Bronchial epithelial cell (primary cell): ENCODE data around the gene TAAR6. TPM values are rescaled to one million over a fixed set of nuclear protein-coding genes. Genes with fewer than 3 reads are reported as not detected.
A peak's percentile ranks its signal among the peaks of the same experiment; 100 is the strongest.

Source experiments
- DNase-seq: peaks from one replicate; pipeline ENCODE4 v3.0.0-alpha.2; 2010; ENCODE audit warnings: low read depth
- FAIRE-seq: peaks from 2 replicates; lab custom pipeline; 2011; peaks lifted over from hg19 to GRCh38; lab: Jason Lieb, UNC
- H3K27me3 ChIP-seq: 2 replicates; pipeline ENCODE4 v1.5.1; 2011; ENCODE audit warnings: low read length; ENCODE audit not compliant: control insufficient read depth, insufficient read depth
- H3K36me3 ChIP-seq: 2 replicates; pipeline ENCODE4 v1.5.1; 2011; ENCODE audit warnings: low read length; ENCODE audit not compliant: control insufficient read depth, insufficient read depth
- H3K4me3 ChIP-seq: 2 replicates; pipeline ENCODE4 v1.5.1; 2011; ENCODE audit warnings: mild to moderate bottlenecking, low read depth, low read length, control low read depth
- total RNA-seq: library from RNA; depleted of rRNA; stranded (reverse); fragments of >200 nt; gene quantifications from 2 replicates; pipeline ENCODE4 v1.2.1, GENCODE V29; 2014
- TF ChIP-seq, protein P1 (sequence below): IDR thresholded peaks from 2 replicates; pipeline ENCODE4 v1.5.1; 2011; ENCODE audit warnings: mild to moderate bottlenecking, moderate library complexity, low read length, control low read depth, inconsistent platforms; ENCODE audit not compliant: insufficient read depth, severe bottlenecking

TAAR6 gene
- total RNA-seq, 1 donor from 2014 or later: not detected

DNA sequence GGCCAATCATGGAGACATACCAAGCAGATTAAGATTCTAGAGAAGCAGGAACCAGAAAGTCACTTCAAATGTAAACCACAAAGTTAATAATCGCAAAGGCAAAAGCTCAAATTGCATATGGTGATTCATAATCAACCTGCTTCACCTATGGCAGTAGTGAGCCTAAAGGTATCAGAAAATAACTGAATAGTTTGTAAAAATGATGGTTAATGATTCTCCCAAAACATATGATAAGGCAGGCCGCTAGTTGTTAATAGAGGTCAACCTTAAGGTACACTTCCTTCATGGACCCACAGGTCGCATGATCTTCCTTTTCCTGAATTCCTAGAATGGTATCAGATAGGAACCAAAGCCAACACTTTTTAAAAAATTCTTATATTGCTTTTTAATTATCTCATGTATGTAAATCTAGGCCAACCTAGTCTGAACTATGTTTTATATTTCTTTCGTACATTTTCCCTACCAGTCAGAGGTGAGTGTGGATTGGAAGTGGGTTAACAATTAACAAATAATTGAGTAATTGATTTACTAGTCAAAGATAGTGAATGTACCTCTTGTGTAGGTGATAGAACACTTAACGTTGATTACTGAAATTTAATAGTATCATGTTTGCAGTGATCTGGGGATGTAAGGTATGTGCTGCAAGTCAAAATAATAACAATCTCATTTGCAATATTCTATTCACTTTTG lies 37.6 kb downstream of the TAAR6 start:
- no peaks in the 10 kb centered on the region for H3K27me3 ChIP-seq
- no peaks in the 10 kb centered on the region for H3K36me3 ChIP-seq
- TF ChIP-seq, protein P1, sequence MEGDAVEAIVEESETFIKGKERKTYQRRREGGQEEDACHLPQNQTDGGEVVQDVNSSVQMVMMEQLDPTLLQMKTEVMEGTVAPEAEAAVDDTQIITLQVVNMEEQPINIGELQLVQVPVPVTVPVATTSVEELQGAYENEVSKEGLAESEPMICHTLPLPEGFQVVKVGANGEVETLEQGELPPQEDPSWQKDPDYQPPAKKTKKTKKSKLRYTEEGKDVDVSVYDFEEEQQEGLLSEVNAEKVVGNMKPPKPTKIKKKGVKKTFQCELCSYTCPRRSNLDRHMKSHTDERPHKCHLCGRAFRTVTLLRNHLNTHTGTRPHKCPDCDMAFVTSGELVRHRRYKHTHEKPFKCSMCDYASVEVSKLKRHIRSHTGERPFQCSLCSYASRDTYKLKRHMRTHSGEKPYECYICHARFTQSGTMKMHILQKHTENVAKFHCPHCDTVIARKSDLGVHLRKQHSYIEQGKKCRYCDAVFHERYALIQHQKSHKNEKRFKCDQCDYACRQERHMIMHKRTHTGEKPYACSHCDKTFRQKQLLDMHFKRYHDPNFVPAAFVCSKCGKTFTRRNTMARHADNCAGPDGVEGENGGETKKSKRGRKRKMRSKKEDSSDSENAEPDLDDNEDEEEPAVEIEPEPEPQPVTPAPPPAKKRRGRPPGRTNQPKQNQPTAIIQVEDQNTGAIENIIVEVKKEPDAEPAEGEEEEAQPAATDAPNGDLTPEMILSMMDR: no peak
- DNase-seq (peak; percentile 7), FAIRE-seq (no peak)
- H3K4me3 ChIP-seq: no peak overlapping the region

DNA sequence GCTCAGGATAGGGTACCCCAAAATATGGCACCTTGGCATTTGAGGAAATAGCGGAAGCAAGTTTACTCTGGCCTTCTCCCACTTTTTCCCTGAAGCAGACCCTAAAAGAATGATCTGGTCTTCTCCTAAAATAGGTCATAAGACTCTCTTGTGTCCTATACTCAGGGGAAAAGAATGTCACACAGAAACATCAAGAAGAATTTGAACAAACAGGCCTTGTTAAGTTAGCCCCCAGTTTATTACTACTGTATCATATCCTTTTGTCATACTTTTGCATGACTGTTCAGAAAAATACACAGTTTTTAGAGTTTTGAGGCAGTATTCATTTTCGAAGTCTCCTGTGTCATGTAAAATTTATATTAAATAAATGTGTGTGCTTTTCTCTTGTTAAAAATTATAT lies 41.5 kb downstream of the TAAR6 start:
- Histone ChIP-seq H3K27me3 (no peaks in the 10 kb centered on the region), H3K36me3 (no peaks in the 10 kb centered on the region), H3K4me3 (no peak overlapping the region)
- DNase-seq (no peak), FAIRE-seq (no peak)
- TF ChIP-seq, protein P1: no peak

DNA sequence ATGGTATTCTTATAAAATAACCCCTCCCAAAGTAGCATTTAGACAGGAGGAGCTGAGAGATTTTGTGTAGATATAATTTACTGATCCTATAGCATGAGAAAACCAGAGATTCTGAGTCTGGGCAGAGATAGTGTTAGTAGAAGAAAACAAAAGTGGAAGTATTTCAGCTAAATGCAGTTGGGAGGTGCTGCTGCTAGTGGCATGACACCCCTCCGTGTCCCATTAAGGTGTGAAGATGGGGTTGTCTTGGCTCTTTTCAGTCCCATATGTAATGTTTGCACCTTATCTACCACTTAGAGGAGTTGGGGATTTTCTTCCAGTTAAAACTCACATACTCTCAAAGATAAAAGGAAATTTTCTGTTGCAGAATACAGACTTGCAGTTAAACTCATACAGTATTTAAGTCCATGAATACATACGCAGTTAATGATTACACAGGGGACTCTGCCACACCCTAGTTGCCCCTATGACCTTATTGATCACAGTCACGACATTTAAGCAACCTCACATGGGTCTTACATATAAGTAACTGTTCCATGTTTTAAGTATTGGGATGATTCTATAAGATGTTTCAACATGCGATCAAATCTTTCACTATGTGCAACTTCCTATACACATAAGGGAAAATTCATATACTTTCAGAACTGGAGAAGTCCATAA lies 42.5 kb downstream of the TAAR6 start:
- DNase-seq (no peak), FAIRE-seq (no peak)
- no peaks in the 10 kb centered on the region for H3K27me3 ChIP-seq
- no peaks in the 10 kb centered on the region for H3K36me3 ChIP-seq
- H3K4me3 ChIP-seq: no peak overlapping the region
- TF ChIP-seq, protein P1: no peak

DNA sequence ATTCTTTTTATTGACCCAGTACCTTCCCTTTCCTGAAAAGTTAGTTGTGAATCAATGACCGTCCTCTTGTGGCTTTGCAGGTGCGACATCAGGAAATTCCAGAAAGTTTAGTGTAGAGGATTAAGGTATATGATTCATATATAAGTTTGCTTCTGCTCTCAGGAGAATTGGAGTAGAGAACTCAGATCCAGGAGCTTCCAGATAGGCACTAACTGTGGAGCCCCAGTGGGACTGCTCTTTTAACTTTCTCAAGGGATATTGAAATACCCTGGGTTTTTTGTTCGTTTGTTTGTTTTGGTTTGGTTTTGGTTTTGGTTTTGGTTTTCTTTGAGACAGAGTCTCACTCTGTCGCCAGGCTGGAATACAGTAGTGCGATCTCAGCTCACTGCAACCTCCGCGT lies 44.4 kb downstream of the TAAR6 start:
- Histone ChIP-seq H3K36me3 (no peaks in the 10 kb centered on the region), H3K27me3 (no peaks in the 10 kb centered on the region), H3K4me3 (no peak overlapping the region)
- TF ChIP-seq, protein P1: no peak
- DNase-seq: peak; percentile 90
- FAIRE-seq: no peak

DNA sequence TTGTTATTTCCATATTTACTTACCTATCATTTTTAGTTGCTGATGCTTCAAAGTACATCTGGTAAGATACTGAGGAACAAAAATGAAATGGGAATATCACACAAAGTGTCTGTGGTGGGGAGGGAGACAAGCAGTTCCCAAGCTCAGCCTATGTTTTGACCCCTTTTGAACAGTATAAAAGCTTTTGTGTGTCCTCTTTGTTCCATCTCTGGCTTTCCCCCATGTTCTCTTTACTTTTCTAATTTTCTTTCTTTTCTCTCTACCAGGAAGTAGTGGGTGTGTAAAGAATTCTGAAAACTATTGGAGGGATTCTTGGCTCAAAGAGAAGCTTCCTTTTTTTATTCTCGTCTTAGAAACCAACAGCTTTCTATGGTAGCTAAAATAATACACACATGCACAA lies 46.6 kb downstream of the TAAR6 start:
- FAIRE-seq: no peak
- no peaks in the 10 kb centered on the region for H3K36me3 ChIP-seq
- H3K4me3 ChIP-seq: no peak overlapping the region
- TF ChIP-seq, protein P1: no peak
- DNase-seq: no peak
- H3K27me3 ChIP-seq: no peaks in the 10 kb centered on the region

Other genes with a start within 250 kb of the TAAR6 start
- 0.13 and 1.6 TPM in 2 replicates for gene MOXD1, start 168.8 kb upstream of the TAAR6 start, total RNA-seq
- 19.8 and 29.7 TPM in 2 replicates for gene STX7, start 57.2 kb upstream of the TAAR6 start, total RNA-seq
- not detected in 2 replicates for gene TAAR9, start 32.0 kb upstream of the TAAR6 start, total RNA-seq
- not detected in 2 replicates for gene TAAR8, start 17.6 kb upstream of the TAAR6 start, total RNA-seq
- not detected in 2 replicates for gene TAAR5, start 19.4 kb downstream of the TAAR6 start, total RNA-seq
- gene TAAR2, start 54.0 kb downstream of the TAAR6 start, total RNA-seq: not detected in 2 replicates
- gene TAAR1, start 88.9 kb downstream of the TAAR6 start, total RNA-seq: not detected in 2 replicates
- 0.13 TPM in 1 of 2 replicates, not detected in the other for gene VNN1, start 143.7 kb downstream of the TAAR6 start, total RNA-seq
- 0.26 TPM in 1 of 2 replicates, not detected in the other for gene VNN2, start 187.6 kb downstream of the TAAR6 start, total RNA-seq
- 17.1 and 21.1 TPM in 2 replicates for gene SLC18B1, start 228.3 kb downstream of the TAAR6 start, total RNA-seq
- gene RPS12, start 244.2 kb downstream of the TAAR6 start, total RNA-seq: 1,978 and 2,569 TPM in 2 replicates